Measurements from ENCODE around the gene CFAP74.
"Not testable (repeated sequence)": the region's sequence is repeated elsewhere in the genome, so short reads cannot be mapped to it uniquely, and the experiment has no call there.

Gene CFAP74

GRCh38 chr1:1986451-1987141 lies 17.0 kb downstream of the CFAP74 start:
- H3K4me3 ChIP-seq (ENCODE audit: low read depth, low read length) = no peak overlapping the region
- no peak for TF ChIP-seq CTCF (IDR thresholded peaks at IDR 0.05; ENCODE audit: borderline replicate concordance, insufficient read depth, low read depth, low read length)

GRCh38 chr1:1985375-1986050 lies 18.1 kb downstream of the CFAP74 start:
- no peak for TF ChIP-seq CTCF (IDR thresholded peaks at IDR 0.05; ENCODE audit: borderline replicate concordance, insufficient read depth, low read depth, low read length)
- H3K4me3 ChIP-seq (ENCODE audit: low read depth, low read length) = no peak overlapping the region

- no peak overlapping the region for H3K4me3 ChIP-seq (ENCODE audit: low read depth, low read length)
- TF ChIP-seq CTCF (IDR thresholded peaks at IDR 0.05; ENCODE audit: borderline replicate concordance, insufficient read depth, low read depth, low read length) = no peak
These were observed 19.0 kb downstream of the CFAP74 start for GRCh38 chr1:1984560-1985070.

- no peak for TF ChIP-seq CTCF (IDR thresholded peaks at IDR 0.05; ENCODE audit: borderline replicate concordance, insufficient read depth, low read depth, low read length)
- no peak overlapping the region for H3K4me3 ChIP-seq (ENCODE audit: low read depth, low read length)
These were observed 21.0 kb downstream of the CFAP74 start for GRCh38 chr1:1982379-1983232.

GRCh38 chr1:1981631-1982327 lies 21.8 kb downstream of the CFAP74 start:
- H3K4me3 ChIP-seq (ENCODE audit: low read depth, low read length) = not testable (repeated sequence)

- TF ChIP-seq CTCF (IDR thresholded peaks at IDR 0.05; ENCODE audit: borderline replicate concordance, insufficient read depth, low read depth, low read length) = no peak
- no peak overlapping the region for H3K4me3 ChIP-seq (ENCODE audit: low read depth, low read length)
These were observed 22.5 kb downstream of the CFAP74 start for GRCh38 chr1:1981142-1981500.
